Stromal cell of bone marrow (primary cell): ENCODE data around the gene GLB1L3.

ENCODE experiments used
- DNase-seq: peaks from one replicate; pipeline ENCODE4 v3.0.0-alpha.2; 2012; ENCODE audit warnings: low read depth

The GLB1L3 gene, protein sequence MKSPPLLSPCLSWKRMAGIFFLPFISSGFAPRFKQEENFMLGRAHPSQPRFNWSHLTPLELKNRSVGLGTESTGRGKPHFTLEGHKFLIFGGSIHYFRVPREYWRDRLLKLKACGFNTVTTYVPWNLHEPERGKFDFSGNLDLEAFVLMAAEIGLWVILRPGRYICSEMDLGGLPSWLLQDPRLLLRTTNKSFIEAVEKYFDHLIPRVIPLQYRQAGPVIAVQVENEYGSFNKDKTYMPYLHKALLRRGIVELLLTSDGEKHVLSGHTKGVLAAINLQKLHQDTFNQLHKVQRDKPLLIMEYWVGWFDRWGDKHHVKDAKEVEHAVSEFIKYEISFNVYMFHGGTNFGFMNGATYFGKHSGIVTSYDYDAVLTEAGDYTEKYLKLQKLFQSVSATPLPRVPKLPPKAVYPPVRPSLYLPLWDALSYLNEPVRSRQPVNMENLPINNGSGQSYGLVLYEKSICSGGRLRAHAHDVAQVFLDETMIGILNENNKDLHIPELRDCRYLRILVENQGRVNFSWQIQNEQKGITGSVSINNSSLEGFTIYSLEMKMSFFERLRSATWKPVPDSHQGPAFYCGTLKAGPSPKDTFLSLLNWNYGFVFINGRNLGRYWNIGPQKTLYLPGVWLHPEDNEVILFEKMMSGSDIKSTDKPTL

DNA sequence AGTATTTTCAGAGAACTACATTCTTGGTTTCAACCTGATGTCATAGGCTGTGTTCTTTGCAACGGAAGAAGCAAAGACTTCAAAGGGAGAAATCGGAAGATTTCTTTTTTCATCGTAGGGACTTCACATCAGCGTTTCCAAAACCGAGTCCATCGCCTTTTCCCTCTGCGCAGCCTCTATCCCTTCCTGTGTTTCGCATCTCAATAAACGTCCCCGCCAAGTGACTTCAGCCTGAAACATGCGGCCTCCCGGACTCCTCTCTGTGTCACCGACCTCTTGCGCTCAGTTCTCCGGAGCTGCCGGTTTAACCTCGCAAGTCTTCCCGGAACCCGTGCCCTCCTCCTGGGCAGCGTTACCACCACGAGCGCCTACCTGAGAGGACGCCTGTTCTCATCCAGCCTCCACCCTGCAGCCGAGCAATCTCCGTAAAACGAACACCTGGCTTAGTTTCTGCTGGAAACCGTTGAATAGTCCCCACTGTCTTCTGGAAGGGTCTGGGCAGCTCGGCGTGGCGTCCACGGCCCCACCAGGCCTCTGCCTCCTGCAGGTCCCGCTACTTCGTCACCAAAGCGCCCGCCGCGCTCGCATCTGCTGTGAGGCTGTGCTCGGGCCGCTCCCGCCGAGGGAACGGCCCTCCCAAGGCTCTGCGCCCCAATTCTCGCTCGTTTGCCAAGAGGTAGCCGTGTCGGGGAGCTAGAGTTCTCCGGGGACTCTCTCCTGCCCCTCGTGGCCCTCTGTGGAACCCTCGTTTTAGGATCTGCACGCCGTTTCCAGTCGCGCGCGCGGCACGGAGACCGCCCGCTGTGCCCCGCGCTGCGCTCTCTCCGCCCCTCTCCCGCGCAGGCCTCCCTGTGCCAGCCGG is at the start of gene GLB1L3:
TSS of gene GLB1L3 (plus strand) at position 846 of the 862 bp plus-strand sequence. CDS start 362 bp downstream, outside the sequence.
- DNase-seq: no peak

DNA sequence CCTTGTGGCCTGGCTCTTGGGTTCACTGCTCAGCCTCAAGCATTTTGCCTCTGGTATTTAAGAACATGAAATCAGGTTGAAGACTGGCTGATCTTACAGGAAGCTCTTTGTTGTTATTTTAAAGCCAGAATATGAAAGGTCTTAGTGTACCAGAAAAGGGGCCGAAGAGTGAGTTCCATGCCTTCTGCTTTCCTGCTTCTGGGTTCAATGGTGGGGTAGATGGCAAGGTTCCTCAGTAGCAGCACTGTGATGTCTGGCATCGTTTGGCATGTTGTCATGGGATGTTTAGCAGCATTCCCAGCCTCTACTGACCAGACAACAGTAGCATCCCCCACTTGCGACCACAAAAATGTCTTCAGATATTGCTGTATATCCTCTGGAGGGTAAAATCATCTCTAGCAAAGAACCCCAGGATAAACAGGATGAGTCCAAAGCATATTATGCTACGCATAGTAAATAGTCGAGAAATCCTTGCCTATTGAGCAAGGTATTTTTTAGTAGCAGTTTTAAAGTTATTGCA is 49.3 kb upstream of the GLB1L3 start:
- DNase-seq: no peak

DNA sequence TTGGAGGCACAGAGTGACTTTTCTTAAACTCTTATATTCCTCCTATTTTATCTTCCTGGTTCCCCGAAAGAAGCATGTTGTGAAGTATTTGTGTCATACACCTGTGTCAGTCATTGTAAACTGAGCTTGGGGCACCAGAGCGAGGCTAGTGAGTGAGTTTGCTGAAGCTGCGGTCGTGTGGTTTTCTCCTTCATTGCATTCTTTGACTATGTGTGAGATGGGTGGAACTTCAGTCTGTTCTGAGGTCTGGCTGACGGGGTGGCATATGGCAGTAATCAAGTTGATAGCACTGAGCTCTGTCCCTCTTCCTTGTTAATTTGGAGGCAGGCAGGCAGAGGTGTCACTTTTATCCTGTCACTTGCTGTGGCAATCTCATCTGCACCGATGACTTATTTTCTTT is 47.6 kb upstream of the GLB1L3 start:
- DNase-seq: no peak

DNA sequence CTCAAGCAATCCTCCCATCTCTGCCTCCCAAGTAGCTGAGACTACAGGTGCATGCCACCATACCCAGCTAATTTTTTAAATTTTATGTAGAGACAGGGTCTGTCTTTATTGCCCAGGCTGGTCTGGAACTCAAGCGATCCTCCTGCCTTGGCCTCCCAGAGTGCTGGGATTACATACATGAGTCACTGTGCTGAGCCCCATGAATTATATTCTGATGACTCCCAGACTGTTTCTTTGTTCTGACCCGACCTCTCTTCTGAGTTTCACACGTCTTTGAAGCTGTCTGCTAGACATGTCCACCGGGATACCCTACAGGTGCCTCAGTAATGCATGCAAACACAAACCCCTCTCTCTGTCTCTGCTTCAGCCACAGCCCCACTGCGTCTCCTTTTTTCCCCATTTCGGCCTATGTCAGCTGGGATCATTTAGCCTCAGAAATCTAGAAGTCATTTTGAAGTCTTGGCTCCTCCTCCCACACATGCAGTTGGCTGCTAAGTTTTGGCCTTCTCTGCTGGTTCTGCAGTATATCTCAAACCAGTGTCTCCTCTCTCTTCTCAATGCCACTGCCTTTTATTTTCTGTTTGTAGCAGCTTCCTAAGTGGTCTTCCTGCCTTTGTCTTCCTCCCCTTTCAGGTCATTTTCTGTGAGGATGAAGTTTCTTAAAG is 46.9 kb upstream of the GLB1L3 start:
- DNase-seq: no peak

DNA sequence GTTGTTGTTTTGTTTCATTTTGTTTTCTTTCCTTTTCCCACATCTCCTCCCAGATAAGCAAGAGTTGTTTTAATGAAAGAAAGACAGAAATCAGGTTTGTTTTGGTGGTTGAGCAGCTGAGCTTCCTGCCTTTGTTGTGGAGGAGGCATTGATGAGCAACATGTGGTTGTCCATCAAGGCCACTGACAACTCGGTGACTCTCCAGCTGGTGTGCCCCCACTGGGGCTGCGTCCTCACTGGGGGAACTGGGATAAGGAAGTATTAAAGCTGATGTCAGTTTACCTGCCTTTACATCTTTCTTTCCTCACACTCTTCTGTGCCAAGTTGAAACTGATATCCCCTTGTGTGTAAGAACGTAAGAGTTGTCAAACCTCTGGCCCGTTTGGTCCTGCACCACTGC is 45.8 kb upstream of the GLB1L3 start:
- no peak for DNase-seq

DNA sequence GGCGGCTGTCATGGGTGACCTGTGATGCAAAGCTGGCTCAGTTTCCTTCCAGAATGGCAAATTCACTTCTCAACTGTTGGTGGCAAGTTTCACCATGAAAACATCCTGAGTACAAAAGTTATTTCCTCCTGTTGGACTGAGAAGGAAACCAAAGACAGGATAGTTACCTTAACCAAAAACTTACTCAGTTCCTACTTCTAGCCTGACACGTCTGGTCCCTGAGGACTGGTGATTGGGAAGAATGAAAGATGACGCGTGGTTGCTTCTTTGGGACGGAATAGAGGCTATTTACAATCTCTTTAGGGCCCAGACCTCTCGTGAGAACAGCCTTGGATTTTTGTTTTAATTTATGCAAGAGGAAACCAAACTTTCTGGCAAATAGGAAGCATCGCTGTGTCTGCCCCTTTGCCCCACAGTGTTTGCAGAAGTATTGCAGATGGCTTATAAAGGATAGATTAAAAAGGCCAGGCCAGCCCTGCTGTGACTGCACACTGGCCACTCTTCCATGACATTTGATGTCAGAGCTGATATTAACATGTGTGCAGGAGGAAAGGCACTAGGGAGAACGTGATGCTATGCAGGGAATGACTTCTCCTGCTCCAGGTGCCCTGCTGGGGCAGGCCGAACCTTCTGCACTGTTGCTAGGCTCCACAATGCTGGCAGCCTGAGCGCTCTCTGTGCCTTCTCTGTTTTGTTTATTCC is 44.1 kb upstream of the GLB1L3 start:
- DNase-seq: no peak

DNA sequence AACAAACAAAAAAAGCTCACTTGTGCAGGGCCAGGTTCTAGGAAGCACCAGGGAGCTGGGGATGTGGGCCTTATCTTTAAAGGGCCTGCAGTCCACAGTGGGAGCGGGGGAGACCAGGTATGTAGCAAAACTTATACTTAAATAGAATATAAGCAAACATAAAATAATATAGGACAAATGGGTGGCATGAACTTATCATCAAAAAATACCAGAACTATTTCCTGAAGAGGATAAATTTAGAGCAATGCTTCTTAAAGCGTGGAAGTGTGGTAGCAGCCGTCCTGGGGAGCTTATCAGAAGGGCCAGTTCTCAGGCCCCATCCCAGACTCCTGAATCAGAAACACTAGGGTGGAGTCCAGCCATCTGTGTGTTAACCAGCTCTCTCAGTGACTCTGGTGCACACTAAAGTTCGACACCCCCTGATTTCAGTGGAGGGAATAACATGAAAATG is 42.4 kb upstream of the GLB1L3 start:
- DNase-seq: no peak

DNA sequence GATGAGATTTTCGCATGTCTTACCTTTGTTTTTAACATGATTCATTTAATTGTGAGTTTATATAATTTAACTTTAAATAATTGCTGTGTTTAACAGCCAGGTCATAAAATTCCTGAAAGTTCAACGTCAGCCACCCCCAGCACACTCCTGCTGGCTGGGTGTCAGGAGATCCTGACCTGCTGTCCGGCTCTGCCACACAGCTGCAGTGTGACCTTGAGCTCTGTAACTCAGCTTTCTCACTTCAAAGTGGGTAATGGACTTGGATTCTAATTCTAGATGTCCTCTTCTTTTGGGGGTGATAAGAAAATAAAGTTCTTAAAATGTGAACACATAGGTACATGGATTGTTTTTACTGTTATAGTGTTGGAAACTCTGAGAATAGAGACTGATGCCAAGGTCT is 40.8 kb upstream of the GLB1L3 start:
- no peak for DNase-seq

DNA sequence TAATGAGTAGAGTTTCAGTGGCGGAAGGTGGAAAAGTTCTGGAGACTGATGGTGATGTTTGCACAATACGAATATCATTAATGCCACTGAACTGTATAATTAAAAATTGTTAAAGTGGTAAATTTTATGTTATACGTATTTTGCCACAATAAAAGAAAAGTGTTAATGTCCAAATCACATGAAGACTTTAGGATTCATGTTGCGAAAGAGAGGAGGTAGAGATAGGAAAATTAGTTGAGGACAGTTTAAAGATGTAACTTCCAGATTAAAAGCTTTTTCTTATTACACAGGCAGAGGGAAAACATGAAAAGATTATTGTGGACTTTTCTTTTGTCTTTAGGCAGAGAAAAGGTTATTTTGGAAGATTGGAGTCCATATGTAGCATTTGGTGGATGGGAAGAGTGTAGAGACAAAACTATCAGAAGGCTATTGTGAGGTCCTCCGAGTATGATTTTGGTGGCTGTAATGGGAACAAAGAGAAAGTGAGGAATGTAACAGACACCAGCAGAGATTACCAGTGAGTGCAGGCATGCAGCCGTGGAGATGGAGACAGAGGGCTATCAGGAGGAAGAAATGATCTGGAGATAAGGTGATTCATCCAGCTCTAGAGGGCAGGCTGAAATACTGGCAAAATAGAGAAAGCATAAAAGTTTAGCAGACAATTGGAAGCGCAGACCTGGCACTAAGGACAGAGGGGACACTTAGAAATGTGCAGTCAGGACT is 39.2 kb upstream of the GLB1L3 start:
- DNase-seq: no peak

DNA sequence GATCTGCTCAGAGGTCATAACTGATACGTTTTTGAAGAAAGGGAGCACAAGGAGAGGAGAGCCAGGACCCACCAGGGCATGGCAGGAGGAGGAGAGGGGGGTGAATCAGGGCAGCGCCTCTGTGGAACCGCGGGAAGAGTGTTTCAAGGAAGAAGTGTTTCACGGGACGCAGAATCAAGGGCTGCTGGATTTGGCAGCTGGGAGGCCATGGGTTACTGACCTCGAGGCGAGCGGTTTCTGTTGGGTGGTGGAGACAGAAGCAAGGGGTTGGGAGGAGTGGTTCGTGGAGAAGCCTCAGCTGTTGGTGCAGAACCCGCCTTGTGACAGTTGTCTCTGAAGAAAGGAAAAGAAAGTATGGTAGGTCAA is 38.6 kb upstream of the GLB1L3 start:
- DNase-seq: no peak

DNA sequence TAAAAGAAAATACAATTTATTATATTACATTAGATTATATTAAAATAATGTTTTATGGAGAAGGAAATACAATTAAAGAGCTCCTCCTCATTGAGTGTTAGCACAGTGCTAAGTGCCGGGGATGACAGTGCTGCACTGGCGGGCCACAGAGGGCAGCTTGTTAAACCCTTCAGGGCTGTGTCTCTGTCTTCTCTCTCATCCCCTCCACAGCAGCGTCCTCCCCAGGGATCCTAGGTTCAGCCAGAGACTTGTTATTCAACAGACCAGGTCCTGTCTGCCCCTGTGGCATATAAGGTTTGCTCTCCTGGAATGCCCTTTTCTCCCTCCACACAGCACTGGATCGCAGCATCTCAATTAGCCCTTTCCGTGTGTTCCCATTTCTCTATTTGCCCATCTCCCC is 37.2 kb upstream of the GLB1L3 start:
- DNase-seq: no peak

DNA sequence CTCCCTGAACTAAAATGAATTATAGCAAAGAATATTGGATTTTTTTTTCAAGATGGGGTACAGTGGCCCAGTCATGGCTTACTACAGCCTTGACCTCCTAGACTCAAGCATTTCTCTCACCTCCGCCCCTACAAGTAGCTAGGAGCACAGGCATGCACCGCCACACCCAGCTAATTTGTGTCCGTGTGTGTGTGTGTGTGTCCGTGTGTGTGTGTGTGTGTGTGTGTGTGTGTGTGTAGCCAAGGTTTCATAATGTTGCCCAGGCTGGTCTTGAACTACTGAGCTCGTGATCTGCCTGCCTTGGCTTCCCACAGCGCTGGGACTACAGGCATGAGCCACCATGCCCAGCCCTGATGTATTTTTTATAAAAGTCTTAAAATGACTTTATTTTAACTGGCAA is 35.6 kb upstream of the GLB1L3 start:
- DNase-seq: no peak

DNA sequence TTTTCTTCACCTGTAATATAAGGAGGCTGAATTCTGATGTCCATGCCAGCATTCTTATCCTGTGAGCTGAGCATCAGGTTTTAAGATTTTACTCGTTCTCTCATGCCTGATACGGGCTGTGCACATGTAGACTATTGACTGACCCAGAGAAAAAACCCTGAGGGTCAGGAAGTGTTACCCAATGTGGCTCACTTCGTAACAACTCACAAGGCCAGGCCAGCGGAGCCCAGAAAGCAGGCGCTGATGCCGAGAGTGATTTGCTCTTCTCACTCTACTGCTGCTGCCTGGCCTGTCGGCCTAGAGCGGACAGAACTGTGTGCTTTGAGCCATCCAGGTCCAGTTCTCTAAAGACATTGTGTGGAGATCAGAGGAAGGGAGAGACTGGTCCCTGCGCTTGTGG is 33.8 kb upstream of the GLB1L3 start:
- no peak for DNase-seq

DNA sequence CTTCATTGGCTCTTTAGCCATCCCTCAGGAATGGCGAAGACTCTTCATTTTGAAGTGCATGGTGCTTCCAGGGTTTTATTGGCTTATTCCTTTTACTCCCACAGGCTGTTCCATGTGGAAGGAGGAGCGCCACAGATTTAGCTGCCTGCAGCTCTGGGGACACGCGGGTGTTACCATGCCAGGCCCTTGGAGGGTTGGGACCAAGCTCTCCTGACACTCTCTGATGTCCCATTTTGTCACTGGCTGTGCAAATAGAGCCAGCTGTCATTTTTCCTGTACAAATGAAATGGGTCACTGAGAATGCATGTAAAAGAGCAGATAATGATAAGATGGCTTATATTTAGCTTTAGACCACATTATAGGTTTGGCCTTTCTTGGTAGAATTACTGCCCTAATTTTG is 32.3 kb upstream of the GLB1L3 start:
- DNase-seq: no peak

DNA sequence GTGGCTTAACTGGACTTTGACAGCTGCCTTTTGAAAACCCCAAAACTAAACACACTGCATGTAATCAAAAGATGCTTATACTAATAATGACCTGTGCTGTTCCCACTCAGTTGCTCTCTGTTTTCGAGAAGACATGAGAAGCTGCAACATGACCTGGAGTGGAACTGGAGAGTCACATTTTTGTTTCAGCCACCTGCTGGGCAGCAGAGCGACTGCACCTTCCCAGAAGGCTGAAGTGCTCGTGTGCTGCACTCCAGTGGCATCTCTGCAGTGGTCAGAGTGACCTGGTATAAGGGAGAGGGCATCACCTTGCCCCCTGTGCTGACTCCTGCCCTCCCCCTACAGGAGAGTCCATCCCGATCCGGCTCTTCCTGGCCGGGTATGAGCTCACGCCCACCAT is 31.6 kb upstream of the GLB1L3 start:
- DNase-seq: no peak

DNA sequence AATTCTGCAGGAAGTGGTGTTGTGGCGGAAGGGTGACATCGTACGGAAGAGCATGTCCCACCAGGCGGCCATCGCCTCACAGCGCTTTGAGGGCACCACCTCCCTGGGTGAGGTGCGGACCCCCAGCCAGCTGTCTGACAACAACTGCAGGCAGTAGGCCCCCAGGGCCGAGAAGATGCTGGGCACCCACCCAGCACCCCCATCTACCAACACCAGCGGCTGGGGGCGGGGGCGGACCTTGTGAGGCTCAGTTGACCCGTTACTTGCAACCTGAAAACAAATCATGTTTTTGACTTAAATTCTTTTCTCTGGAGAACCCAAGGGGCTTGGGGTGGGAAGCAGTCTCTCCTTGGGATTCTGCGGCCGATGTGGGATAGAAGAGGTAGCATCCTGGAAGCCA is 30.7 kb upstream of the GLB1L3 start:
- no peak for DNase-seq

DNA sequence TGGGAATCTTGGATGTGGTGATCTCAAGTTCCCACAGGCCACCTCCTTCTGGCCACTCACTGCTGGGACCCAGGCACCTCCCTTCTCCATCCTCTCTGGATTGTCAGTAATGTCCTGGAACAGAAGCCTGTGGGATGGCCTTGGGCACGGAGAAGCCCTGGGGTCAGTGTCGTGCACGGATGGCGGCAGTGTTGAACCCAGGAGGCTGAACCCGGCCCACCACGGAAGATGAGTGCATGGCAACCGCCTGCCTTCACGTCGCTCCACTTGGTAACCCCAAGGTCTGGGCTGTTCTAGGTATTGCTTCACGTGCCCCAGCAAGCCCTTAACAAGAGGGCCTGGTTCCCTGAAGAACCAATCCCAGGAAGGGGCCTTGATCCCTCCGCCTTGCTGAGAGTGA is 30.1 kb upstream of the GLB1L3 start:
- DNase-seq: no peak

DNA sequence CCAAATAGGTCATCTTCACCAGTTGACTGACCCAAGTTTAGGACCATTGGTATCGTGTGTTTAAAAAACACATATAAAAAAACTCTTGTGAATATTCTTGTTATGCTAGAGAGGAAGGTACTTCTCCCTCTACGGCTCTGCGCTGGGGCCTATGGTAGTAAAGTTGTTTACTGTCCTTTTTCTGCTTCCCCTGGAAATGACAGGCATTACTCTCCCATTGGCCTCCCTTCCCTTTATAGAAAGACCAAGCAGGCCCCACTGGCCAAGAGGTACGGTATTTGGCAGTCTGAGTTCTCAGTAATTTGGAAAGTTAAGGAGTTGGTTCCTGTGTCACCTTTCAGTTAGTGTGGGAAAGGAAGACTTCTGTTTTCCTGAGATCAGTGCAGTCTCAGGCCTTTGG is 29.5 kb upstream of the GLB1L3 start:
- no peak for DNase-seq

DNA sequence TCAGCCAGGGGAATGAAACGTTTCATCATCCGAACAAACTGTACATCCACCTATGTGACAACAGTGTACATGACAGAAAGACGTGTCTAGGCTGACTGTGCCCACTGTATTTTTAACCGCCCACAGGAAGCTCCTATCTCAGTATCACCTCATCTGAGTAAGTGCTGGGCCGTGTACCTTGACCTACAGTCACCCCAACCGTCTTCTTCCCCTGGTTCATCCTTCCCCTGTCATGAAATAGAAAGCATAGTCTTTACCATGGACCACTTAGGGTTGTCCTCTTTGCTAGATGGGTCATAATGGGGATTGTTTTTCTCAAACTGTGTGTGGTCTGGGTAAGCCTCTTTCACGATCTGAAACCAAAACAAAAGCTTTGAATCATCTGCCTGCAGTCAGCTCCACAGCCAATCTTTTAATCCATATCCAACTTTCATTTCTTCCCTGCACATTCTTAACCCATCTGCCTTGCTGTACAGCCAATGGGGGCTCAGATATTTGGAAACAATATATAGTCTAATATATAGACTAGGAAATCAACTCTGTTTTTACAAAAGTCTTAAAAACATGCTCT is 27.2 kb upstream of the GLB1L3 start:
- no peak for DNase-seq

DNA sequence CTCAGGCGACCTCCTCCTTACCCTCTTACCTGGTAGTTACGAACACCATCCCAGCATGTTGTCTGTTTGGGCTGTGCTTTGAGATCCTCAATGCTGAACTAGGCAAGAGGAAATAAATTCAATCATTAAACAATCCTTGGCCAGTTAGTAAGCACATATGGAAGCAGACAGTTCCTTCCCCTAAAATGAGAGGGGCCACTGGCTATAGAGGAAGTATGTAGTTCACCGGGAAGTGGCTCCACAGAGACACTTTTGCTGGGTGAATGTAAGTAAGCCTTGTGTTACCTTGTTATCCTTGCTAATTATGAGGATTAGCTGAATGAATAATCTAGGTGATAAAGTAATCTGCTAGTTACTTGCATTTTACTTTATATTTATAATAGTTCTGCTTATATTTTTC is 25.9 kb upstream of the GLB1L3 start:
- DNase-seq: no peak
